LNCaP clone FGC (cell line): ENCODE results near the gene L3MBTL2.
"Not testable (repeated sequence)": the region's sequence is repeated elsewhere in the genome, so short reads cannot be mapped to it uniquely, and the experiment has no call there.

Source experiments
- DNase-seq: peaks from one replicate; pipeline ENCODE4 v3.0.0-alpha.2; 2011; ENCODE audit warnings: low read depth
- H3K4me3 ChIP-seq: 2 replicates; pipeline ENCODE4 v1.5.1; 2011; ENCODE audit warnings: mild to moderate bottlenecking, low read depth, low read length, control low read depth
- CTCF ChIP-seq: IDR thresholded peaks from 2 replicates; pipeline ENCODE4 v1.5.1; 2012; ENCODE audit warnings: mild to moderate bottlenecking; ENCODE audit not compliant: control insufficient read depth, insufficient read depth; ENCODE audit errors: extremely low read depth

L3MBTL2 gene

GRCh38 chr22:41177622-41178424 lies 27.3 kb upstream of the L3MBTL2 start:
- TF ChIP-seq CTCF, result no peak
- H3K4me3 ChIP-seq, result no peak overlapping the region
- DNase-seq, result no peak

GRCh38 chr22:41178425-41178975 lies 26.6 kb upstream of the L3MBTL2 start:
- no peak overlapping the region for H3K4me3 ChIP-seq
- DNase-seq, result no peak
- TF ChIP-seq CTCF, result no peak

- not testable (repeated sequence) for DNase-seq, H3K4me3 ChIP-seq
Observed at GRCh38 chr22:41180362-41180761, 24.8 kb upstream of the L3MBTL2 start.

- H3K4me3 ChIP-seq, result no peak overlapping the region
- no peak for TF ChIP-seq CTCF
- DNase-seq, result no peak
Observed at GRCh38 chr22:41180926-41181325, 24.2 kb upstream of the L3MBTL2 start.

- H3K4me3 ChIP-seq, result no peak overlapping the region
- no peak for DNase-seq
- no peak for TF ChIP-seq CTCF
Observed at GRCh38 chr22:41181349-41182241, 23.5 kb upstream of the L3MBTL2 start.

- H3K4me3 ChIP-seq, result no peak overlapping the region
- DNase-seq, result no peak
- no peak for TF ChIP-seq CTCF
Observed at GRCh38 chr22:41184679-41185078, 20.4 kb upstream of the L3MBTL2 start.

GRCh38 chr22:41191467-41191866 lies 13.6 kb upstream of the L3MBTL2 start:
- no peak for DNase-seq
- H3K4me3 ChIP-seq, result no peak overlapping the region
- TF ChIP-seq CTCF, result no peak
